B cell (primary cell): Measurements from ENCODE around the gene QRICH2. TPM values are rescaled to one million over a fixed set of nuclear protein-coding genes. Genes with fewer than 3 reads are reported as not detected.

Source experiments
- ATAC-seq: fragments of 200-7000 bp; cut with Tn5 transposase; one replicate; pipeline ENCODE4 v1.10.0; 2021; ENCODE audit warnings: low read depth, mild to moderate bottlenecking, moderate number of reproducible peaks, moderate library complexity
- CTCF ChIA-PET: fragments of 350-600 bp; sonication (Branson Sonifier 250); formaldehyde crosslinking; loops from one replicate; lab custom pipeline; 2021; ENCODE audit warnings: antibody characterized with exemption, inconsistent platforms; lab: Charles Lee
- POLR2A ChIA-PET: fragments of 350-600 bp; sonication (Branson Sonifier 250); formaldehyde crosslinking; loops from one replicate; lab custom pipeline; 2021; ENCODE audit warnings: antibody characterized with exemption; lab: Charles Lee
- DNase-seq: peaks from one replicate; pipeline ENCODE4 v3.0.0; 2013
- H2AFZ ChIP-seq: 2 replicates; pipeline ENCODE4 v1.6.1; 2012; ENCODE audit warnings: mild to moderate bottlenecking, low read depth, low read length; ENCODE audit not compliant: insufficient read depth, poor library complexity, severe bottlenecking
- H3K27ac ChIP-seq, 2 donors: 1 replicate in 1 of 2; 2 replicates in 1 of 2; pipeline ENCODE4 v1.5.1; 2012 to 2013; ENCODE audit warnings: low read length in 2 of 2, mild to moderate bottlenecking in 2 of 2, moderate library complexity in 1 of 2
- H3K27me3 ChIP-seq, 4 experiments: fragments of 200-600 bp in 1 of 4; sonication (generic) in 1 of 4; replicated peaks in 1 of 4; 1 replicate in 2 of 4; 2 replicates in 2 of 4; pipeline versions ENCODE4 v1.6.1 to v1.7.0; 2013 to 2016; ENCODE audit warnings: low read length in 3 of 4, mild to moderate bottlenecking in 2 of 4, mixed read lengths in 1 of 4, moderate library complexity in 1 of 4; ENCODE audit not compliant: insufficient read depth in 4 of 4, control insufficient read depth in 3 of 4; ENCODE audit errors: control extremely low read depth in 1 of 4
- H3K36me3 ChIP-seq, 2 experiments: replicated peaks in 1 of 2; 1 replicate in 1 of 2; 2 replicates in 1 of 2; pipeline versions ENCODE4 v1.6.1 to v1.7.1; 2013; ENCODE audit warnings: low read length in 1 of 2; ENCODE audit not compliant: insufficient read depth in 2 of 2, control insufficient read depth in 1 of 2; ENCODE audit errors: control extremely low read depth in 1 of 2, extremely low read depth in 1 of 2
- H3K4me1 ChIP-seq, 2 donors: fragments of 200-600 bp in 1 of 2; sonication (generic) in 1 of 2; 1 replicate in 1 of 2; 2 replicates in 1 of 2; pipeline versions ENCODE4 v1.5.1 to v1.6.1; 2013 to 2017; ENCODE audit warnings: low read length in 2 of 2; ENCODE audit not compliant: control insufficient read depth in 2 of 2, insufficient read depth in 2 of 2
- H3K4me2 ChIP-seq: replicated peaks from 2 replicates; pipeline ENCODE3; 2012; ENCODE audit warnings: mild to moderate bottlenecking, low read depth, low read length; ENCODE audit not compliant: poor library complexity, severe bottlenecking
- H3K4me3 ChIP-seq, 5 experiments: fragments of 200-600 bp in 1 of 5; sonication (generic) in 1 of 5; 1 replicate in 3 of 5; 2 replicates in 2 of 5; pipeline versions ENCODE4 v1.5.1 to v1.7.0; 2011 to 2016; ENCODE audit warnings: low read length in 4 of 5, mild to moderate bottlenecking in 4 of 5, low read depth in 2 of 5, control low read depth in 1 of 5, moderate library complexity in 1 of 5; ENCODE audit not compliant: insufficient read depth in 1 of 5; ENCODE audit errors: control extremely low read depth in 1 of 5, extremely low read depth in 1 of 5
- H3K79me2 ChIP-seq: fragments of 200-600 bp; sonication (generic); one replicate; pipeline ENCODE4 v1.6.0; 2016; ENCODE audit warnings: low read length; ENCODE audit not compliant: control insufficient read depth, insufficient read depth
- H3K9ac ChIP-seq: fragments of 200-600 bp; sonication (generic); 2 replicates; pipeline ENCODE4 v1.6.1; 2017; ENCODE audit warnings: mild to moderate bottlenecking, low read length, moderate library complexity
- H3K9me3 ChIP-seq, 3 donors: one replicate each; pipeline versions ENCODE4 v1.6.1 to v1.7.1; 2013; ENCODE audit warnings: low read length in 2 of 3; ENCODE audit not compliant: control insufficient read depth in 2 of 3, insufficient read depth in 1 of 3; ENCODE audit errors: control extremely low read depth in 1 of 3
- H4K20me1 ChIP-seq: 2 replicates; pipeline ENCODE4 v1.6.0; 2012; ENCODE audit warnings: mild to moderate bottlenecking, low read length; ENCODE audit not compliant: insufficient read depth, control insufficient read depth, poor library complexity, severe bottlenecking
- H3K27ac Mint-ChIP-seq: one replicate; pipeline ENCODE4 v1.8.0; 2021; ENCODE audit warnings: mixed read lengths
- H3K27me3 Mint-ChIP-seq: one replicate; pipeline ENCODE4 v1.8.0; 2021; ENCODE audit warnings: mixed read lengths
- H3K4me1 Mint-ChIP-seq: one replicate; pipeline ENCODE4 v1.8.0; 2021; ENCODE audit warnings: mixed read lengths
- H3K4me3 Mint-ChIP-seq: one replicate; pipeline ENCODE4 v1.8.0; 2021; ENCODE audit warnings: mixed read lengths
- H3K9me3 Mint-ChIP-seq: one replicate; pipeline ENCODE4 v1.8.0; 2022; ENCODE audit warnings: mixed read lengths; ENCODE audit not compliant: insufficient read depth
- CTCF ChIP-seq: fragments of 200-600 bp; IDR thresholded peaks from one replicate; pipeline ENCODE4 v1.8.0; 2022; ENCODE audit warnings: antibody characterized with exemption, mild to moderate bottlenecking
- EZH2 ChIP-seq: IDR thresholded peaks from 2 replicates; pipeline ENCODE4 v1.6.1; 2012; ENCODE audit warnings: borderline replicate concordance, low read depth, mild to moderate bottlenecking, moderate library complexity, low read length; ENCODE audit not compliant: insufficient read depth, poor library complexity, severe bottlenecking
- WGBS: methylation state at CpG from one replicate; pipeline ENCODE4 v1.1.5; 2013; ENCODE audit warnings: missing lambda C conversion rate; ENCODE audit not compliant: insufficient coverage; 5-methylcytosine and 5-hydroxymethylcytosine counted together
- intact Hi-C: fragments of 100-400 bp; cut with micrococcal nuclease; formaldehyde crosslinking; loops from one replicate; pipeline ENCODE4 v1.10.0; 2022
- polyA plus RNA-seq: library from polyadenylated mRNA; depleted of rRNA; stranded (reverse); fragments of >200 nt; gene quantifications from 2 replicates; pipeline ENCODE4 v1.2.3, GENCODE V29; 2012
- total RNA-seq, 2 donors: library from RNA; stranded (reverse); fragments of 120-200 nt in 1 of 2; gene quantifications; 1 replicate in 1 of 2; 2 replicates in 1 of 2; pipeline versions ENCODE4 v1.2.3 to v1.2.4, GENCODE V29; 2013 to 2022

The QRICH2 gene
- total and polyA plus RNA-seq, 2 donors (not counting 1 experiment from before 2014, with no cell fraction given), result 4.4 to 4.5 TPM

GRCh38 chr17:76265624-76266243 is 42.3 kb downstream of the QRICH2 start:
- H3K4me1 Mint-ChIP-seq, result peaks cover 70% of the 10 kb centered on the region
- peak overlapping the region; percentile 21 to 90 (median 83) for H3K4me3 ChIP-seq
- H3K27me3 ChIP-seq, result no peaks in the 10 kb centered on the region
- peak overlapping the region; percentile 92 for H3K4me2 ChIP-seq
- peak overlapping the region; percentile 96 for H3K27ac Mint-ChIP-seq
- H3K9me3 ChIP-seq, result no peaks in the 10 kb centered on the region
- TF ChIP-seq EZH2 (no peak), CTCF (no peak)
- peaks cover 2 to 16% of the 10 kb centered on the region in 2 experiments for H3K36me3 ChIP-seq
- H3K9ac ChIP-seq, result peak overlapping the region; percentile 90
- ATAC-seq (no peak), DNase-seq (peak; percentile 67)
- no peaks in the 10 kb centered on the region for H3K27me3 Mint-ChIP-seq
- POLR2A ChIA-PET, result interaction anchor here (0.9 to 1.0 kb wide), 2 partner anchors 9 to 10 kb away, joined by 4 read pairs; no protein-coding TSS in a partner anchor
- peaks cover 44% of the 10 kb centered on the region for H3K79me2 ChIP-seq
- WGBS, result under 1% methylated on average over 75 of the region's 76 CpGs
- H2AFZ ChIP-seq, result no peak overlapping the region
- H3K4me3 Mint-ChIP-seq, result peak overlapping the region; percentile 94
- H3K9me3 Mint-ChIP-seq, result no peaks in the 10 kb centered on the region
- intact Hi-C loops, result loop anchor here (2.0 to 10.0 kb wide), 4 partner anchors 361 to 1182 kb away; partner anchors contain the start of genes MRPL38 and SUMO2
- H3K27ac ChIP-seq, result peak overlapping the region; percentile 77 to 94
- peaks cover 76 to 86% of the 10 kb centered on the region in 2 donors for H3K4me1 ChIP-seq
- CTCF ChIA-PET, result interaction anchor here (1.2 to 16.7 kb wide), 9 partner anchors 8 to 251 kb away, joined by 3 to 435 read pairs (median 6); no protein-coding TSS in a partner anchor
- peaks cover 14% of the 10 kb centered on the region for H4K20me1 ChIP-seq
